K562 (cell line): ENCODE data around the gene ANKRD2. TPM values are rescaled to one million over a fixed set of nuclear protein-coding genes. Genes with fewer than 3 reads are reported as not detected.

ENCODE experiments used
- EP400 ChIP-seq: fragments of 450-650 bp; IDR thresholded peaks from 2 replicates; pipeline ENCODE4 v1.6.1; 2017; ENCODE audit warnings: antibody characterized with exemption, mild to moderate bottlenecking, moderate library complexity
- MAFK ChIP-seq: IDR thresholded peaks from 2 replicates; pipeline ENCODE4 v1.6.1; 2011; ENCODE audit warnings: low read length, improper control_type of control experiment
- polyA plus RNA-seq, 8 experiments: library from polyadenylated mRNA; depleted of rRNA in 4 of 8; stranded (reverse) in 5 of 8; unstranded in 3 of 8; fragments of >200 nt; fragmentation: Nextera tagmentation in 2 of 8; fragmentation: Illumina TruSeq in 1 of 8; extraction: Ambion mirVana in 2 of 8; extraction: Trizol in 1 of 8; gene quantifications; 2 replicates each; pipeline versions ENCODE4 v1.2.1 to v1.2.3, GENCODE V29; 2011 to 2014; ENCODE audit warnings: inconsistent platforms in 1 of 8, missing spikeins in 1 of 8
- total RNA-seq, 7 experiments: library from RNA; depleted of rRNA in 6 of 7; stranded (reverse); fragments of >200 nt in 6 of 7; fragmentation: Illumina TruSeq in 2 of 7; extraction: Trizol in 2 of 7; gene quantifications; 2 replicates each; pipeline versions ENCODE4 v1.2.1 to v1.2.3, GENCODE V29; 2011 to 2021; ENCODE audit warnings: low replicate concordance in 1 of 7
- TF ChIP-seq, protein P1 (sequence below): sonication (generic); formaldehyde crosslinking; IDR thresholded peaks from 2 replicates; pipeline ENCODE4 v1.8.0; 2022; ENCODE audit warnings: missing genetic modification reagents, mild to moderate bottlenecking, borderline replicate concordance
- TF ChIP-seq, protein P2 (sequence below): sonication (generic); formaldehyde crosslinking; IDR thresholded peaks from 2 replicates; pipeline ENCODE4 v1.8.0; 2023; ENCODE audit warnings: missing genetic modification reagents, mild to moderate bottlenecking, borderline replicate concordance
- TF ChIP-seq, protein P3 (sequence below): fragments of 450-650 bp; IDR thresholded peaks from 2 replicates; pipeline ENCODE4 v1.6.1; 2016; ENCODE audit warnings: missing biosample characterization, missing genetic modification characterization

Gene ANKRD2
- total and polyA plus RNA-seq, 9 of the 15 experiments (the other 6 are each of a cell fraction or from before 2014, with no cell fraction given) = not detected

DNA sequence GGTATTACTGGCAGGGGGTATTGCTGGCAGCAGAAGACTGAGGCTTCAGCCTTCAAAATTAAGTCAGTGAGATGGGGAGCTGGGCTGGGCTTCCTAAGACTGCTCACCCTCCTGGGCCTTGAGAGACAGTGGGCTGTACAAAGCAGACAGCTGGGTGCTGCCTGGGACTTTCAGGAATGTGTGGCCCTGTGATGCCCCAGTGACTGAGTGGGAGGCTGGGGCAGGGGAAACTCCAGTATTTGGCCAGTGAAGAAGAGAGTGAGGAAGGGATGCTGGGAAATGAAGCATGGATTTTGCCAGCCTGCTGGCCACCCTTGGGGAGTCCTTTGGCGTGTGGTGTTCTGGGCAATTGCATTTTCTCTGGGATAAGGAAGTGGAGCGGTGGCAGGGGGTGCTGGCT lies 442 bp downstream of the ANKRD2 start (continued):
- TF ChIP-seq, protein P1, sequence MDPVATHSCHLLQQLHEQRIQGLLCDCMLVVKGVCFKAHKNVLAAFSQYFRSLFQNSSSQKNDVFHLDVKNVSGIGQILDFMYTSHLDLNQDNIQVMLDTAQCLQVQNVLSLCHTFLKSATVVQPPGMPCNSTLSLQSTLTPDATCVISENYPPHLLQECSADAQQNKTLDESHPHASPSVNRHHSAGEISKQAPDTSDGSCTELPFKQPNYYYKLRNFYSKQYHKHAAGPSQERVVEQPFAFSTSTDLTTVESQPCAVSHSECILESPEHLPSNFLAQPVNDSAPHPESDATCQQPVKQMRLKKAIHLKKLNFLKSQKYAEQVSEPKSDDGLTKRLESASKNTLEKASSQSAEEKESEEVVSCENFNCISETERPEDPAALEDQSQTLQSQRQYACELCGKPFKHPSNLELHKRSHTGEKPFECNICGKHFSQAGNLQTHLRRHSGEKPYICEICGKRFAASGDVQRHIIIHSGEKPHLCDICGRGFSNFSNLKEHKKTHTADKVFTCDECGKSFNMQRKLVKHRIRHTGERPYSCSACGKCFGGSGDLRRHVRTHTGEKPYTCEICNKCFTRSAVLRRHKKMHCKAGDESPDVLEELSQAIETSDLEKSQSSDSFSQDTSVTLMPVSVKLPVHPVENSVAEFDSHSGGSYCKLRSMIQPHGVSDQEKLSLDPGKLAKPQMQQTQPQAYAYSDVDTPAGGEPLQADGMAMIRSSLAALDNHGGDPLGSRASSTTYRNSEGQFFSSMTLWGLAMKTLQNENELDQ (CRISPR knock-in tag) = no peak
- TF ChIP-seq, protein P2, sequence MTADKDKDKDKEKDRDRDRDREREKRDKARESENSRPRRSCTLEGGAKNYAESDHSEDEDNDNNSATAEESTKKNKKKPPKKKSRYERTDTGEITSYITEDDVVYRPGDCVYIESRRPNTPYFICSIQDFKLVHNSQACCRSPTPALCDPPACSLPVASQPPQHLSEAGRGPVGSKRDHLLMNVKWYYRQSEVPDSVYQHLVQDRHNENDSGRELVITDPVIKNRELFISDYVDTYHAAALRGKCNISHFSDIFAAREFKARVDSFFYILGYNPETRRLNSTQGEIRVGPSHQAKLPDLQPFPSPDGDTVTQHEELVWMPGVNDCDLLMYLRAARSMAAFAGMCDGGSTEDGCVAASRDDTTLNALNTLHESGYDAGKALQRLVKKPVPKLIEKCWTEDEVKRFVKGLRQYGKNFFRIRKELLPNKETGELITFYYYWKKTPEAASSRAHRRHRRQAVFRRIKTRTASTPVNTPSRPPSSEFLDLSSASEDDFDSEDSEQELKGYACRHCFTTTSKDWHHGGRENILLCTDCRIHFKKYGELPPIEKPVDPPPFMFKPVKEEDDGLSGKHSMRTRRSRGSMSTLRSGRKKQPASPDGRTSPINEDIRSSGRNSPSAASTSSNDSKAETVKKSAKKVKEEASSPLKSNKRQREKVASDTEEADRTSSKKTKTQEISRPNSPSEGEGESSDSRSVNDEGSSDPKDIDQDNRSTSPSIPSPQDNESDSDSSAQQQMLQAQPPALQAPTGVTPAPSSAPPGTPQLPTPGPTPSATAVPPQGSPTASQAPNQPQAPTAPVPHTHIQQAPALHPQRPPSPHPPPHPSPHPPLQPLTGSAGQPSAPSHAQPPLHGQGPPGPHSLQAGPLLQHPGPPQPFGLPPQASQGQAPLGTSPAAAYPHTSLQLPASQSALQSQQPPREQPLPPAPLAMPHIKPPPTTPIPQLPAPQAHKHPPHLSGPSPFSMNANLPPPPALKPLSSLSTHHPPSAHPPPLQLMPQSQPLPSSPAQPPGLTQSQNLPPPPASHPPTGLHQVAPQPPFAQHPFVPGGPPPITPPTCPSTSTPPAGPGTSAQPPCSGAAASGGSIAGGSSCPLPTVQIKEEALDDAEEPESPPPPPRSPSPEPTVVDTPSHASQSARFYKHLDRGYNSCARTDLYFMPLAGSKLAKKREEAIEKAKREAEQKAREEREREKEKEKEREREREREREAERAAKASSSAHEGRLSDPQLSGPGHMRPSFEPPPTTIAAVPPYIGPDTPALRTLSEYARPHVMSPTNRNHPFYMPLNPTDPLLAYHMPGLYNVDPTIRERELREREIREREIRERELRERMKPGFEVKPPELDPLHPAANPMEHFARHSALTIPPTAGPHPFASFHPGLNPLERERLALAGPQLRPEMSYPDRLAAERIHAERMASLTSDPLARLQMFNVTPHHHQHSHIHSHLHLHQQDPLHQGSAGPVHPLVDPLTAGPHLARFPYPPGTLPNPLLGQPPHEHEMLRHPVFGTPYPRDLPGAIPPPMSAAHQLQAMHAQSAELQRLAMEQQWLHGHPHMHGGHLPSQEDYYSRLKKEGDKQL (CRISPR knock-in tag) = no peak
- TF ChIP-seq MAFK (no peak), EP400 (no peak)
- TF ChIP-seq, protein P3, sequence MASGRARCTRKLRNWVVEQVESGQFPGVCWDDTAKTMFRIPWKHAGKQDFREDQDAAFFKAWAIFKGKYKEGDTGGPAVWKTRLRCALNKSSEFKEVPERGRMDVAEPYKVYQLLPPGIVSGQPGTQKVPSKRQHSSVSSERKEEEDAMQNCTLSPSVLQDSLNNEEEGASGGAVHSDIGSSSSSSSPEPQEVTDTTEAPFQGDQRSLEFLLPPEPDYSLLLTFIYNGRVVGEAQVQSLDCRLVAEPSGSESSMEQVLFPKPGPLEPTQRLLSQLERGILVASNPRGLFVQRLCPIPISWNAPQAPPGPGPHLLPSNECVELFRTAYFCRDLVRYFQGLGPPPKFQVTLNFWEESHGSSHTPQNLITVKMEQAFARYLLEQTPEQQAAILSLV (tag) = no peak
- TF ChIP-seq, all 486 proteins: peak for 0
